ENCODE results near the gene NBAS. TPM values are rescaled to one million over a fixed set of nuclear protein-coding genes. Genes with fewer than 3 reads are reported as not detected.

NBAS gene
- total RNA-seq, 1 experiment from 2014 or later: 36.3 TPM

DNA sequence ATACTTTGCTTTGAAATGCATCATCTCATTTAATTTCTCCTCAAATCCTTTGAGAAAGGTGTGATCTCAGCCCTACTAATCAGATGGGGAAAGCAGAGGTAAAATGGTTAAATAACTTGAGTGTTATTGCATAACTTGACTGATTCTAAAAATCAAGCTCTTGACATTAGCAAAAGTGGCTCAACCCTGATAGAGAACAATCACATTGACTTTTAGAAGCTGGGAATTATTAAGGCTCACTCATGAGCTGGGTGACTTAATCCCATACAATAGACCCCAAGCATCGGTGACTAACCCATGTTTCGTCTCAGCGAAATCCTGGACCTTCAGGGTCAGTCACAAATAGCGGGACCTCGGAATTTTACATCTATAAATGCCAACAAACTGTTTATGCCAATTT lies 378.9 kb downstream of the NBAS start:
- no peaks in the 10 kb centered on the region for H3K27me3 ChIP-seq (ENCODE audit: control insufficient read depth, insufficient read depth, low read length)
- no peaks in the 10 kb centered on the region for H3K4me1 ChIP-seq (ENCODE audit: control insufficient read depth, insufficient read depth, low read length)
- no TSS peak for BruUV-seq (replicated peaks)
- DNase-seq (ENCODE audit: low read depth, low spot score): no peak
- no peaks in the 10 kb centered on the region for H3K9me3 ChIP-seq (ENCODE audit: control insufficient read depth, insufficient read depth, low read depth, low read length)
- intact Hi-C loops (cut with micrococcal nuclease; ENCODE audit: unreplicated experiment) (no loop called here), in situ Hi-C loops (cut with HindIII; ENCODE audit: low pct_unique_long_range_greater_than_20kb, low sequenced_read_pairs) (no loop called here)
- ChIA-PET POLR2A (no interaction called here), CTCF (no interaction called here)
- ATAC-seq: no peak
- no peak overlapping the region for H3K4me3 ChIP-seq (ENCODE audit: low read depth in 2 of 2, low read length in 2 of 2)
- H3K27ac ChIP-seq (ENCODE audit: low read length): no peak overlapping the region
- TF ChIP-seq, protein P1, sequence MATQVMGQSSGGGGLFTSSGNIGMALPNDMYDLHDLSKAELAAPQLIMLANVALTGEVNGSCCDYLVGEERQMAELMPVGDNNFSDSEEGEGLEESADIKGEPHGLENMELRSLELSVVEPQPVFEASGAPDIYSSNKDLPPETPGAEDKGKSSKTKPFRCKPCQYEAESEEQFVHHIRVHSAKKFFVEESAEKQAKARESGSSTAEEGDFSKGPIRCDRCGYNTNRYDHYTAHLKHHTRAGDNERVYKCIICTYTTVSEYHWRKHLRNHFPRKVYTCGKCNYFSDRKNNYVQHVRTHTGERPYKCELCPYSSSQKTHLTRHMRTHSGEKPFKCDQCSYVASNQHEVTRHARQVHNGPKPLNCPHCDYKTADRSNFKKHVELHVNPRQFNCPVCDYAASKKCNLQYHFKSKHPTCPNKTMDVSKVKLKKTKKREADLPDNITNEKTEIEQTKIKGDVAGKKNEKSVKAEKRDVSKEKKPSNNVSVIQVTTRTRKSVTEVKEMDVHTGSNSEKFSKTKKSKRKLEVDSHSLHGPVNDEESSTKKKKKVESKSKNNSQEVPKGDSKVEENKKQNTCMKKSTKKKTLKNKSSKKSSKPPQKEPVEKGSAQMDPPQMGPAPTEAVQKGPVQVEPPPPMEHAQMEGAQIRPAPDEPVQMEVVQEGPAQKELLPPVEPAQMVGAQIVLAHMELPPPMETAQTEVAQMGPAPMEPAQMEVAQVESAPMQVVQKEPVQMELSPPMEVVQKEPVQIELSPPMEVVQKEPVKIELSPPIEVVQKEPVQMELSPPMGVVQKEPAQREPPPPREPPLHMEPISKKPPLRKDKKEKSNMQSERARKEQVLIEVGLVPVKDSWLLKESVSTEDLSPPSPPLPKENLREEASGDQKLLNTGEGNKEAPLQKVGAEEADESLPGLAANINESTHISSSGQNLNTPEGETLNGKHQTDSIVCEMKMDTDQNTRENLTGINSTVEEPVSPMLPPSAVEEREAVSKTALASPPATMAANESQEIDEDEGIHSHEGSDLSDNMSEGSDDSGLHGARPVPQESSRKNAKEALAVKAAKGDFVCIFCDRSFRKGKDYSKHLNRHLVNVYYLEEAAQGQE (IDR thresholded peaks at IDR 0.05; ENCODE audit: insufficient read depth in 1 of 2, low read depth in 2 of 2, low read length in 1 of 2): no peak
- TF ChIP-seq POLR2AphosphoS5 (IDR thresholded peaks at IDR 0.05; ENCODE audit: low read depth, low read length) (no peak), TCF7L2 (IDR thresholded peaks at IDR 0.05; ENCODE audit: low read depth, low read length) (no peak), SIN3A (IDR thresholded peaks at IDR 0.05; ENCODE audit: borderline replicate concordance, insufficient read depth, low read depth, low read length) (no peak)
- TF ChIP-seq, protein P2, sequence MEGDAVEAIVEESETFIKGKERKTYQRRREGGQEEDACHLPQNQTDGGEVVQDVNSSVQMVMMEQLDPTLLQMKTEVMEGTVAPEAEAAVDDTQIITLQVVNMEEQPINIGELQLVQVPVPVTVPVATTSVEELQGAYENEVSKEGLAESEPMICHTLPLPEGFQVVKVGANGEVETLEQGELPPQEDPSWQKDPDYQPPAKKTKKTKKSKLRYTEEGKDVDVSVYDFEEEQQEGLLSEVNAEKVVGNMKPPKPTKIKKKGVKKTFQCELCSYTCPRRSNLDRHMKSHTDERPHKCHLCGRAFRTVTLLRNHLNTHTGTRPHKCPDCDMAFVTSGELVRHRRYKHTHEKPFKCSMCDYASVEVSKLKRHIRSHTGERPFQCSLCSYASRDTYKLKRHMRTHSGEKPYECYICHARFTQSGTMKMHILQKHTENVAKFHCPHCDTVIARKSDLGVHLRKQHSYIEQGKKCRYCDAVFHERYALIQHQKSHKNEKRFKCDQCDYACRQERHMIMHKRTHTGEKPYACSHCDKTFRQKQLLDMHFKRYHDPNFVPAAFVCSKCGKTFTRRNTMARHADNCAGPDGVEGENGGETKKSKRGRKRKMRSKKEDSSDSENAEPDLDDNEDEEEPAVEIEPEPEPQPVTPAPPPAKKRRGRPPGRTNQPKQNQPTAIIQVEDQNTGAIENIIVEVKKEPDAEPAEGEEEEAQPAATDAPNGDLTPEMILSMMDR (IDR thresholded peaks at IDR 0.05): no peak
- no peaks in the 10 kb centered on the region for H3K36me3 ChIP-seq (ENCODE audit: control insufficient read depth, insufficient read depth, low read length)

DNA sequence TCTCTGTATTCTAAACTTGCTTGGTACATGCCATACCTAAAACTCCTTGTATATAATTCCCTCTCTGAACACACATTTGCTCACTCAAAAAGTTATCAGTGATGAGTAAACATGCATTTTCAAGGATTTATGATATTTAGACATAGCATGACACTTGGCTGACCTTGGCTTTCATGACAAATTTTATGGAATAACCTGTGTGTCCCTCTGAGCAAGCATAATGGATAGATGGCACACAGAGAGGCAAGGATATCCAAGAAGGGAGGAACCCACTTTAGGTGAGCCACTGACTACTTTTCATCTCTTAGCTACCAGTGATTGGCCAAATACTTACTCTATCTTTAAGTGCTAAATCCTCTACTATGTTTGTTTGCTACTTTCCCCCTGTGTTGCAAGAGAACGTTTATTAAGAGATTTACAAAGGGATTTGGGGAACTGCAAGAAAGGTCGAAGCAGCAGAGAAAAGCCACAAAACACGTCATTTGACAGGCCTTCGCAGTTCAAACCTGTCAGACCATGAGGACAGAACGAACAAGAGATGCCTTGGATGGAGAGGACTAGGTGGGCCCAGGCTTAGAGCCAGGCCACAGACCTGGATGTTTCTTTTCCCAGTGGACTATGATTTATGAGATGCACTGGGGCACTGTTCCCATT lies 379.9 kb downstream of the NBAS start:
- POLR2A ChIA-PET: no interaction called here
- DNase-seq (ENCODE audit: low read depth, low spot score) (no peak), ATAC-seq (no peak)
- Histone ChIP-seq H3K36me3 (ENCODE audit: control insufficient read depth, insufficient read depth, low read length) (no peaks in the 10 kb centered on the region), H3K9me3 (ENCODE audit: control insufficient read depth, insufficient read depth, low read depth, low read length) (no peaks in the 10 kb centered on the region), H3K4me1 (ENCODE audit: control insufficient read depth, insufficient read depth, low read length) (no peaks in the 10 kb centered on the region), H3K27ac (ENCODE audit: low read length) (no peak overlapping the region), H3K27me3 (ENCODE audit: control insufficient read depth, insufficient read depth, low read length) (no peaks in the 10 kb centered on the region), H3K4me3 (ENCODE audit: low read depth in 2 of 2, low read length in 2 of 2) (no peak overlapping the region)
- TF ChIP-seq SIN3A (IDR thresholded peaks at IDR 0.05; ENCODE audit: borderline replicate concordance, insufficient read depth, low read depth, low read length): no peak
- CTCF ChIA-PET: no interaction called here
- in situ Hi-C loops (cut with HindIII; ENCODE audit: low pct_unique_long_range_greater_than_20kb, low sequenced_read_pairs): no loop called here
- BruUV-seq (replicated peaks): no TSS peak
- intact Hi-C loops (cut with micrococcal nuclease; ENCODE audit: unreplicated experiment): no loop called here

DNA sequence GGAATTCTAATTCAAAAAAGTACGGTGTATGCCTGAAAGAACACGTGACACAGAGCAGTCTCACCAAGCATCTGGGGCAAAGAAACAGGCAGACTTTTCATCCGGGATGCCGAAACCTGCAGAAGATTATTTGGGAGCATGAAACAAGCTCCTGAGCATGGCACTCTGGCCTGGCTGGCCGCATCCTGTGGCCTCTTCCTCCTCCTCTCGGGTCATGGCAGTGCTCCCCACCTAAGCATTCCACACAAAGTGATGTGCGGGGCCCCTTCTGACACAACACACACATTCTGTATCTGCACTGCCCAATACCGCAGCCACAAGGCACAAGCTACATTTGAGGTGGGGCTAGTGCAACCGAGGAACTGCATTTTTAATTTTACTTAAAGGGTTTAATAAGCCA lies 380.8 kb downstream of the NBAS start:
- DNase-seq (ENCODE audit: low read depth, low spot score) (no peak), ATAC-seq (no peak)
- Histone ChIP-seq H3K4me1 (ENCODE audit: control insufficient read depth, insufficient read depth, low read length) (no peaks in the 10 kb centered on the region), H3K27ac (ENCODE audit: low read length) (no peak overlapping the region), H3K9me3 (ENCODE audit: control insufficient read depth, insufficient read depth, low read depth, low read length) (no peaks in the 10 kb centered on the region), H3K4me3 (ENCODE audit: low read depth in 2 of 2, low read length in 2 of 2) (no peak overlapping the region), H3K27me3 (ENCODE audit: control insufficient read depth, insufficient read depth, low read length) (no peaks in the 10 kb centered on the region), H3K36me3 (ENCODE audit: control insufficient read depth, insufficient read depth, low read length) (no peaks in the 10 kb centered on the region)
- no TSS peak for BruUV-seq (replicated peaks)
- TF ChIP-seq POLR2AphosphoS5 (IDR thresholded peaks at IDR 0.05; ENCODE audit: low read depth, low read length) (no peak), SIN3A (IDR thresholded peaks at IDR 0.05; ENCODE audit: borderline replicate concordance, insufficient read depth, low read depth, low read length) (no peak)
- TF ChIP-seq, protein P2 (IDR thresholded peaks at IDR 0.05): no peak
- CTCF ChIA-PET: no interaction called here
- intact Hi-C loops (cut with micrococcal nuclease; ENCODE audit: unreplicated experiment): no loop called here
- in situ Hi-C loops (cut with HindIII; ENCODE audit: low pct_unique_long_range_greater_than_20kb, low sequenced_read_pairs): no loop called here
- POLR2A ChIA-PET: no interaction called here

Measured in Panc1 (cell line).